Uterus (tissue), 4 donors: ENCODE results near the gene A4GALT. TPM values are rescaled to one million over a fixed set of nuclear protein-coding genes. Genes with fewer than 3 reads are reported as not detected.
A peak's percentile ranks its signal among the peaks of the same experiment; 100 is the strongest.

Experiments
- DNase-seq, 2 donors: peaks; one replicate each; pipeline ENCODE4 v3.0.0-alpha.2; 2019 to 2020
- H3K27ac ChIP-seq, 2 donors: fragments of 200-600 bp; sonication (generic); 1 replicate in 1 of 2; 2 replicates in 1 of 2; pipeline ENCODE4 v1.5.1; 2016 to 2018
- H3K27me3 ChIP-seq, 2 donors: fragments of 200-600 bp; sonication (generic); one replicate each; pipeline ENCODE4 v1.5.1; 2018 to 2019; ENCODE audit warnings: control low read depth in 1 of 2
- H3K36me3 ChIP-seq, 2 donors: fragments of 200-600 bp; sonication (generic); one replicate each; pipeline ENCODE4 v1.5.1; 2019; ENCODE audit warnings: control low read depth in 1 of 2
- H3K4me1 ChIP-seq, 2 donors: fragments of 200-600 bp; sonication (generic); one replicate each; pipeline ENCODE4 v1.5.1; 2018 to 2019; ENCODE audit warnings: control low read depth in 1 of 2
- H3K4me3 ChIP-seq, 2 donors: fragments of 200-600 bp; sonication (generic); 1 replicate in 1 of 2; 2 replicates in 1 of 2; pipeline ENCODE4 v1.5.1; 2018 to 2019; ENCODE audit warnings: mild to moderate bottlenecking in 1 of 2
- H3K9me3 ChIP-seq, 2 donors: fragments of 200-600 bp; sonication (generic); one replicate each; pipeline ENCODE4 v1.5.1; 2019; ENCODE audit warnings: control low read depth in 1 of 2
- POLR2A ChIP-seq, 2 donors: fragments of 450-650 bp; IDR thresholded peaks; one replicate each; pipeline ENCODE4 v1.6.1; 2016; ENCODE audit warnings: antibody characterized with exemption in 2 of 2, mild to moderate bottlenecking in 1 of 2, moderate library complexity in 1 of 2
- intact Hi-C: fragments of 100-400 bp; cut with DNase I; formaldehyde crosslinking; loops from one replicate; pipeline ENCODE4 v1.15.1; 2023; ENCODE audit warnings: low total_unique reads
- total RNA-seq, 4 donors: library from RNA; depleted of rRNA in 3 of 4; stranded (reverse); fragments of >200 nt in 3 of 4; gene quantifications; one replicate each; pipeline versions ENCODE4 v1.1.0 to v1.2.4, GENCODE V29; 2014 to 2023
- TF ChIP-seq, protein P1 (sequence below), 4 experiments: fragments of 200-600 bp in 2 of 4; fragments of 450-650 bp in 2 of 4; sonication (generic) in 2 of 4; IDR thresholded peaks; one replicate each; pipeline ENCODE4 v1.5.1; 2016 to 2019; ENCODE audit warnings: antibody characterized with exemption in 4 of 4, mild to moderate bottlenecking in 2 of 4, moderate library complexity in 1 of 4
- donor health status: DM: yes; HTN: yes; CAD: no.

A4GALT gene
- total RNA-seq, 4 donors from 2014 or later, result 4.4 to 100.0 (median 19.6) TPM

DNA sequence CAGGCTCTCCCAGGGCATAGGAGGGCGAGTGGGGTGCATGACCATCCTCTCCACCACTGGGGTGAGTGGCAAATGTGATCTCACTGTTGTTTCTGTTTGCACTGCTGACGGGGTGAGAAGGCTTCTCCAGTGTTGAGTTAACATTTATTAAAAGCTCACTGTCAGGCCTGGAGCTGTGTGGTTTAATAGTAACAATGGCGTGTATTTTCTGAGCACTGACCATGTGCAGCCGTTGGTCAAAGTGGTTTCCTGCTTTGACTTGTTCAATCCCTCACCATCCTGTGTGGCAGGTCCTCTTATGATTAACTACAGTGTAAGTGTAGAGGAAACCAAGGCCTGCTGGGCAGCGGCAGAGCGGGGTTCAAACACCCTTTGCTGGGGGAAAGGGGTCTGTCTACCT is 4.4 kb downstream of the A4GALT start:
- TF ChIP-seq POLR2A (IDR thresholded peaks at IDR 0.05), result no peak
- DNase-seq, result no peak
- Histone ChIP-seq H3K27ac (peak overlapping the region in 1 of 2 donors; percentile 97), H3K27me3 (no peaks in the 10 kb centered on the region), H3K4me1 (peaks cover 0 to 8% of the 10 kb centered on the region in 2 donors), H3K9me3 (no peaks in the 10 kb centered on the region), H3K4me3 (no peak overlapping the region), H3K36me3 (no peaks in the 10 kb centered on the region)
- intact Hi-C loops, result no loop called here

DNA sequence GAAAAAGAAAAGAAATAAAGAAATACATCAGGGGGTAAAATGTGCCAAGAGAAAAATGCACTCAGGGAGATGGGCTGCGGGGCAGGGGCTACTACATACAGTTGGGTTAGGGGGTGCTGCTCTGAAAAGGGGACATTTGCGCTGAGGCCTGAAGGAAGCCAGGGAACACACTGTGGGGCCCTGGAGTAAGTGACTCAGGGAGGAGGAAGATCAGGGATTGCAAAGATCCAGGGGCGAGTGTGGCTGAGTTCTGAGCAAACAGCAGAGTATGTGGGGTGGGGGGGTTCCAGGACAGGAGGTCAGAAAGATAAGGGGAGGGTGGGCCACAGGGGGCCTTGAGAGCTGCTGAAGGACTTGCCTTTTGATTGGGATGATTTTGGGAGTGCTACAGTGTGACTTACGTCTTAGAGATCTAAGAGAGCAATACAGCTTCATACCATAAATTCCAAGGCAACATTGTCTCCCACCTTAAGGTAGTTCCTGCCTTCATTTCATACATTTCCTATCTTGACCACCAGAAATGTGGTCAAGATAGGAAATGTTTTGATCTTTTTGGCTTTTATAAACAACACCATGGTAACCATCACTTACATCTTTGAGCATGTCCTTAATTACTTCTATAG is 5.8 kb downstream of the A4GALT start:
- Histone ChIP-seq H3K4me1 (peaks cover 0 to 8% of the 10 kb centered on the region in 2 donors), H3K27ac (peak overlapping the region in 1 of 2 donors; percentile 25), H3K4me3 (no peak overlapping the region), H3K9me3 (no peaks in the 10 kb centered on the region), H3K36me3 (no peaks in the 10 kb centered on the region), H3K27me3 (no peaks in the 10 kb centered on the region)
- intact Hi-C loops, result no loop called here
- no peak for DNase-seq
- TF ChIP-seq, protein P1, sequence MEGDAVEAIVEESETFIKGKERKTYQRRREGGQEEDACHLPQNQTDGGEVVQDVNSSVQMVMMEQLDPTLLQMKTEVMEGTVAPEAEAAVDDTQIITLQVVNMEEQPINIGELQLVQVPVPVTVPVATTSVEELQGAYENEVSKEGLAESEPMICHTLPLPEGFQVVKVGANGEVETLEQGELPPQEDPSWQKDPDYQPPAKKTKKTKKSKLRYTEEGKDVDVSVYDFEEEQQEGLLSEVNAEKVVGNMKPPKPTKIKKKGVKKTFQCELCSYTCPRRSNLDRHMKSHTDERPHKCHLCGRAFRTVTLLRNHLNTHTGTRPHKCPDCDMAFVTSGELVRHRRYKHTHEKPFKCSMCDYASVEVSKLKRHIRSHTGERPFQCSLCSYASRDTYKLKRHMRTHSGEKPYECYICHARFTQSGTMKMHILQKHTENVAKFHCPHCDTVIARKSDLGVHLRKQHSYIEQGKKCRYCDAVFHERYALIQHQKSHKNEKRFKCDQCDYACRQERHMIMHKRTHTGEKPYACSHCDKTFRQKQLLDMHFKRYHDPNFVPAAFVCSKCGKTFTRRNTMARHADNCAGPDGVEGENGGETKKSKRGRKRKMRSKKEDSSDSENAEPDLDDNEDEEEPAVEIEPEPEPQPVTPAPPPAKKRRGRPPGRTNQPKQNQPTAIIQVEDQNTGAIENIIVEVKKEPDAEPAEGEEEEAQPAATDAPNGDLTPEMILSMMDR (IDR thresholded peaks at IDR 0.05), result no peak
- TF ChIP-seq POLR2A (IDR thresholded peaks at IDR 0.05), result no peak

DNA sequence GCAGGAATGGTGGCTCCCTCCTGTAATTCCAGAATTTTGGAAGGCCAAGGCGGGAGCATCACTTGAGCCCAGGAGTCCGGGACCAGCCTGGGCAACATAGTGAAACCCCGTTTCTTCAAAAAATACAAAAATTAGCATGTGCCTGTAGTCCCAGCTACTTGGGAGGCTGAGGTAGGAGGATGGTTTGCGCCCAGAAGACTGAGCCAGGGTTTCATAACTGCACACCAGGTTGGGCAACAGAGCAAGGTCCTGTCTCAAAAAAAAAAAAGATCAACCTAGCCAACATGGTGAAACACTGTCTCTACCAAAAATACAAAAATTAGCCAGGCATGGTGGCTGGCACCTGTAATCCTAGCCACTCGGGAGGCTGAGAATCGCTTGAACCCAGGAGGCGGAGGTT is 6.4 kb downstream of the A4GALT start:
- H3K4me1 ChIP-seq, result peaks cover 0 to 8% of the 10 kb centered on the region in 2 donors
- H3K4me3 ChIP-seq, result no peak overlapping the region
- intact Hi-C loops, result no loop called here
- DNase-seq, result no peak
- no peak overlapping the region for H3K27ac ChIP-seq
- no peaks in the 10 kb centered on the region for H3K36me3 ChIP-seq
- no peaks in the 10 kb centered on the region for H3K9me3 ChIP-seq
- TF ChIP-seq POLR2A (IDR thresholded peaks at IDR 0.05), result no peak
- TF ChIP-seq, protein P1 (IDR thresholded peaks at IDR 0.05), result no peak
- no peaks in the 10 kb centered on the region for H3K27me3 ChIP-seq

DNA sequence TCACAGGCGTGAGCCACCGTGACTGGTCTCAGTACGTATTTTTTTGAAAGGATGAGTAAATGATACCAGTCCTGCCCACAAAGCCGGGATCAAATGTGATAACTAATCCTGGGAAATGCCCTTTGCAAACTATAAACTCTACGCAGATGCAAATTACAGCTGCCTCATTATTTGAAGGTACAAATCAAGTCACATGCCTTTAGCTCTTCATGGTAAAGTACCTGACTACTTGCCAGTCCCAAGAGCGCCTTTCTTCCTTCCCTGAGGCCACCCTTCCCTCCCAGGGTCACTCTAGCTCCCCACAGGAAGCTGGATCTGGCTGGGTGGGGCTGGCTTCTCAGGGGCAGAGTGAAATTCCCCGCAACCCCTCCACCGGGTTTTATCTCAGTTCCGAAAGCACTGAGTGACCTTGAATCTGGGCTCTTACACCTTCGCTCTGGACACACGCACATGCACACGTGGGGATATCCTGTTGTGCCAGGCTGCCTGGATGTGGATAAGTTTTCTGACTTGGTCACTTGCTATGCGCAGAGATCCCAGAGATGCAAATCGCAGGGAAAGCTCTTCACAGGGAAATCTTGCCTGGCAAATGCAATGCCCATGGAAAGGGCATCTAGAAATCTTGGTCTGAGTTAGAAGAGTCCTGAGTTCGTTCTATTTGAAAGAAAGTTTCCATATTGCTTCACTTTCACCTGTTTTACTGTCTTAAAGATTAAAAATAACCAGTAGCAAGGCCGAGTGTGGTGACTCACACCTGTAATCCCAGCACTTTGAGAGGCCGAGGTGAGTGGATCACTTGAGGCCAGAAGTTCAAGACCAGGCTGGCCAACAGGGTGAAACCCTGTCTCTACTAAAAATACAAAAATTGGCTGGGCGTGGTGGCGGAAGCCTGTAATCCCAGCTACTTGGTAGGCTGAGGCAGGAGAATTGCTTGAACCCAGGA is 8.5 kb downstream of the A4GALT start:
- no peak for DNase-seq
- Histone ChIP-seq H3K4me1 (peaks cover 0 to 6% of the 10 kb centered on the region in 2 donors), H3K4me3 (no peak overlapping the region), H3K36me3 (no peaks in the 10 kb centered on the region), H3K27me3 (no peaks in the 10 kb centered on the region), H3K27ac (peak overlapping the region; percentile 46 to 48), H3K9me3 (no peaks in the 10 kb centered on the region)
- TF ChIP-seq, protein P1 (IDR thresholded peaks at IDR 0.05), result no peak
- TF ChIP-seq POLR2A (IDR thresholded peaks at IDR 0.05), result no peak
- intact Hi-C loops, result no loop called here

DNA sequence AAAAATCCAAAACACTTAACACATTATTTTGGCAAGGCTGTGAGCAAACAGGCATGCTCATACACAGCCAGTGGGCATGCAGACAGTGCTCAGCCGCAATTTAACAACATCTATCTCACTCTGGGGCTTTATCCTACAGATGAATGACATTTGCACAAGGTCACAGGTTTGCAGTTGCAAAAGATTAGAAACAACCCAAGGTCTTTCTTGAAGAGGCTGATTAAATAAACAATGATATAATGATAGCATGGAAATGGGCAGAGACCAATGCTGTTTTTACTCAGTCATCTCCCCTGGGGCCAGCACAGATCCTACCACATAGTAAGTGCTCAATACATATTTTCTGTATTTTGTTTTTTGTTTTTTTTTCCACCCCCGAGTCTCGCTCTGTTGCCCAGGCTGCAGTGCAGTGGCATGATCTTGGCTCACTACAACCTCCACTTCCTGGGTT is 9.4 kb downstream of the A4GALT start:
- Histone ChIP-seq H3K4me3 (no peak overlapping the region), H3K36me3 (no peaks in the 10 kb centered on the region), H3K9me3 (no peaks in the 10 kb centered on the region), H3K27me3 (no peaks in the 10 kb centered on the region), H3K4me1 (no peaks in the 10 kb centered on the region), H3K27ac (peak overlapping the region; percentile 46 to 48)
- intact Hi-C loops, result no loop called here
- no peak for TF ChIP-seq POLR2A (IDR thresholded peaks at IDR 0.05)
- TF ChIP-seq, protein P1 (IDR thresholded peaks at IDR 0.05), result no peak
- no peak for DNase-seq
